ENCODE results near the gene TRPM2. TPM values are rescaled to one million over a fixed set of nuclear protein-coding genes. Genes with fewer than 3 reads are reported as not detected.
"Not testable (repeated sequence)": the region's sequence is repeated elsewhere in the genome, so short reads cannot be mapped to it uniquely, and the experiment has no call there.

The TRPM2 gene
- total RNA-seq, 1 donor from 2014 or later, result 0.07 TPM

DNA sequence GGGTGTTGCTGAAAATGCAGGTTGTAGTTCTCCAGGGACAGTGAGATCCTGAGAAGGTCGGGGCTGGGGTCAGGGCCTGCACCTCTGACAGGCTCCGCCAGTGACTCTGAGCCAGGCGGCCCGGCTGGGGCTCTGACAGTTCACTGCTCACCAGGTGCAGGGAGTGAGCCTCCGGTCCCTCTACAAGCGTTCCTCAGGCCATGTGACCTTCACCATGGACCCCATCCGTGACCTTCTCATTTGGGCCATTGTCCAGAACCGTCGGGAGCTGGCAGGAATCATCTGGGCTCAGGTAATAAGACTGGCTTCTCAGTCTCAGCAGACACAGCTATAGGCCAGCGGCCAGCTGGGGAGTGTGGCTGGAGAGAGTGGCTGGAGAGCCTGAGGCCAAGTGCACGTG, 41.8 kb downstream of the TRPM2 start:
- Mint-ChIP-seq H3K4me3 (no peak overlapping the region), H3K27ac (no peak overlapping the region), H3K36me3 (no peaks in the 10 kb centered on the region), H3K27me3 (peaks cover 9% of the 10 kb centered on the region), H3K4me1 (ENCODE audit: unreplicated experiment) (peaks cover 4% of the 10 kb centered on the region), H3K9me3 (no peaks in the 10 kb centered on the region)
- peak; percentile 59 for DNase-seq (ENCODE audit: extremely low spot score, unreplicated experiment)
- TF ChIP-seq, protein P1, sequence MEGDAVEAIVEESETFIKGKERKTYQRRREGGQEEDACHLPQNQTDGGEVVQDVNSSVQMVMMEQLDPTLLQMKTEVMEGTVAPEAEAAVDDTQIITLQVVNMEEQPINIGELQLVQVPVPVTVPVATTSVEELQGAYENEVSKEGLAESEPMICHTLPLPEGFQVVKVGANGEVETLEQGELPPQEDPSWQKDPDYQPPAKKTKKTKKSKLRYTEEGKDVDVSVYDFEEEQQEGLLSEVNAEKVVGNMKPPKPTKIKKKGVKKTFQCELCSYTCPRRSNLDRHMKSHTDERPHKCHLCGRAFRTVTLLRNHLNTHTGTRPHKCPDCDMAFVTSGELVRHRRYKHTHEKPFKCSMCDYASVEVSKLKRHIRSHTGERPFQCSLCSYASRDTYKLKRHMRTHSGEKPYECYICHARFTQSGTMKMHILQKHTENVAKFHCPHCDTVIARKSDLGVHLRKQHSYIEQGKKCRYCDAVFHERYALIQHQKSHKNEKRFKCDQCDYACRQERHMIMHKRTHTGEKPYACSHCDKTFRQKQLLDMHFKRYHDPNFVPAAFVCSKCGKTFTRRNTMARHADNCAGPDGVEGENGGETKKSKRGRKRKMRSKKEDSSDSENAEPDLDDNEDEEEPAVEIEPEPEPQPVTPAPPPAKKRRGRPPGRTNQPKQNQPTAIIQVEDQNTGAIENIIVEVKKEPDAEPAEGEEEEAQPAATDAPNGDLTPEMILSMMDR (conservative IDR thresholded peaks at IDR 0.05), result no peak

DNA sequence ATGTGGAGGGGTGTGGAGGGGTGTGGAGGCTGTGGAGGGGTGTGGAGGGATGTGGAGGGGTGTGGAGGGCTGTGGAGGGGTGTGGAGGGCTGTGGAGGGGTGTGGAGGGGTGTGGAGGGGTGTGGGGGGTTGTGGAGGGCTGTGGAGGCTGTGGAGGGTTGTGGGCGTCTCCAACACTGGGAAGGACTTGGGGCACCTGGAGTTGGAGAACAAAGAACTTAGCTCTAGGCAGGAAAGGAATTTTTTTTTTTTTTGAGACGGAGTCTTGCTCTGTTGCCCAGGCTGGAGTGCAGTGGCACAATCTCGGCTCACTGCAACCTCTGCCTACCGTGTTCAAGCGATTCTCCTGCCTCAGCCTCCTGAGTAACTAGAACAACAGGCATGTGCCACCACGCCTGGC, 43.4 kb downstream of the TRPM2 start:
- H3K27me3 Mint-ChIP-seq, result peaks cover 12% of the 10 kb centered on the region
- not testable (repeated sequence) for H3K4me3 Mint-ChIP-seq; H3K36me3 Mint-ChIP-seq; H3K27ac Mint-ChIP-seq; H3K4me1 Mint-ChIP-seq (ENCODE audit: unreplicated experiment); H3K9me3 Mint-ChIP-seq; DNase-seq (ENCODE audit: extremely low spot score, unreplicated experiment)

DNA sequence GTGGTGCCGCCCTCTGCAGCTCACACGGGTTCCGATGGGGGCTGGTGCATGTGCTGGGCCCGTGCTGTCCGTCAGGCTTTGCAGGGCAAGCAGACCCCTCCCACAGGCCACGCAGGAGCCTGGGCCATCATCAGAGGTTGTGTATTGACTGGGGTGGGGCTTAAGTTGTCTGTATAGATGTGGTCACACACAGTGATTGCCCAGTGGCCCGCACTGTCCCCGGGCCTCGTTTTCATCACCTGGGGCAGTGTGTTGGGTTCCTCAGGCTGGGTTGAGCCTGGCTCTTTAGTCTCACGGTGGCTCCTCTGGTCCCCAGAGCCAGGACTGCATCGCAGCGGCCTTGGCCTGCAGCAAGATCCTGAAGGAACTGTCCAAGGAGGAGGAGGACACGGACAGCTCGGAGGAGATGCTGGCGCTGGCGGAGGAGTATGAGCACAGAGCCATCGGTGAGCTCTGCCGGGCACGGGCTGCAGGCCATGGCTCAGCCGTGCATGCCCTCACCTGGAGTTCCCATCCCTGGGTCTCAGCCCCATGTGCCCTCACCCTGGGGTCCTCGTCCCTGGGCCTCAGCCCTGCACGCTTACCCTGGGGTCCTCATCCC, 44.1 kb downstream of the TRPM2 start:
- Mint-ChIP-seq H3K4me1 (ENCODE audit: unreplicated experiment) (peaks cover 4% of the 10 kb centered on the region), H3K9me3 (no peaks in the 10 kb centered on the region), H3K4me3 (no peak overlapping the region), H3K27me3 (peaks cover 12% of the 10 kb centered on the region), H3K27ac (no peak overlapping the region), H3K36me3 (no peaks in the 10 kb centered on the region)
- peak; percentile 67 for DNase-seq (ENCODE audit: extremely low spot score, unreplicated experiment)
- TF ChIP-seq, protein P1 (conservative IDR thresholded peaks at IDR 0.05), result no peak

DNA sequence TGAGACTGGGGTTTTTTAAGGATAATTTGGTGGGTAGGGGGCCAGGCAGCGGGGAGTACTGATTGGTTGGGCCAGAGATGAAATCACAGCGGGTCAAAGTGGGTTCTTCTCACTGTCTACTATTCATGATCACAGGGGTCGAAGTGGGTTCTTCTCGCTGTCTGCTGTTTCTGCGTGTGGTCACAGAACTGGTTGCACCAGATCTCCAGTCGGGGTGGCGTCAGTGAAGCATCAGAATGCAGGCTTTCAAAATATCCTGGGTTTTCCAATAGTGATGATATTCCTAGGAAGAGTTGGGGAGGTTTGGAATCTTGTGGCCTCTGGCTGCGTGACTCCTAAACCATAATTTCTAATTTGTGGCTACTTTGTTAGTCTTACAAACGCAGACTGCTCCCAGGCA, 45.1 kb downstream of the TRPM2 start:
- no peaks in the 10 kb centered on the region for H3K36me3 Mint-ChIP-seq
- no peaks in the 10 kb centered on the region for H3K9me3 Mint-ChIP-seq
- H3K4me3 Mint-ChIP-seq, result no peak overlapping the region
- TF ChIP-seq, protein P1 (conservative IDR thresholded peaks at IDR 0.05), result no peak
- peaks cover 6% of the 10 kb centered on the region for H3K27me3 Mint-ChIP-seq
- peak; percentile 31 for DNase-seq (ENCODE audit: extremely low spot score, unreplicated experiment)
- H3K4me1 Mint-ChIP-seq (ENCODE audit: unreplicated experiment), result peaks cover 4% of the 10 kb centered on the region
- H3K27ac Mint-ChIP-seq, result no peak overlapping the region

DNA sequence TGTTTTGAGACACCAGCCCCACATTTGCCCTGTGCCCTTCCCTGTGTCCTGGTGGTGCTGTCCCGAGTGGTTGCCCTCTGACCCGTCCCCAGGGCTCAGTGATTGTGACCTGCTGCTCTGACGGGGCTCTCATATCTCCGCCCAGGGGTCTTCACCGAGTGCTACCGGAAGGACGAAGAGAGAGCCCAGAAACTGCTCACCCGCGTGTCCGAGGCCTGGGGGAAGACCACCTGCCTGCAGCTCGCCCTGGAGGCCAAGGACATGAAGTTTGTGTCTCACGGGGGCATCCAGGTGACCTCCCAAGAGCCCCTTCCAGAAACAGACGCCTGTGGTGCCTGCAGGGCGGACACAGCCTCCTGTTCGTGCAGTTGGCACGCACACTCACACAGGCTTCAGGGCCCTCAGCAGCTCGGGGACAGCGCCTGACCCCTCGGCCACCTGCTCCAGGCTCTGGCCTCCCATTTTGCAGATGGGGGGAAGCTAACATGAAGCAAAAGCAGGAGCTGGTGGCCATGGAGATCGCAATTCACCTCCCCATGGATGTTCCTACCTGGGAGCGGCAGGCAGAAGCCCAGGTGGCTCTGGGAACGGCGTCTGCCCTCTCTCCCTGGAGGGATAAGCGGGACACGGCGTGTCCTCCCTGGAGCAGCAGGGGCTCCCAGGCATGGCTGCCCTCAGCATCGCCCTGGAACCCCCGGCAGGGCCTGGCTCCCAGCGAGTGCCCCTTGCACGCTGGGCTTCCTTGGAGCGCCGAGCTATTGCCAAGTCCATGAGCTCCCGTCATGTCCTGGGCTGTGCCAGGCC, 45.9 kb downstream of the TRPM2 start:
- DNase-seq (ENCODE audit: extremely low spot score, unreplicated experiment), result peak; percentile 62
- TF ChIP-seq, protein P1 (conservative IDR thresholded peaks at IDR 0.05), result no peak
- no peak overlapping the region for H3K4me3 Mint-ChIP-seq
- H3K9me3 Mint-ChIP-seq, result no peaks in the 10 kb centered on the region
- no peak overlapping the region for H3K27ac Mint-ChIP-seq
- H3K27me3 Mint-ChIP-seq, result peaks cover 6% of the 10 kb centered on the region
- H3K36me3 Mint-ChIP-seq, result no peaks in the 10 kb centered on the region
- peaks cover 4% of the 10 kb centered on the region for H3K4me1 Mint-ChIP-seq (ENCODE audit: unreplicated experiment)
